ENCODE measurements around the gene HTR4.

HTR4 gene

DNA sequence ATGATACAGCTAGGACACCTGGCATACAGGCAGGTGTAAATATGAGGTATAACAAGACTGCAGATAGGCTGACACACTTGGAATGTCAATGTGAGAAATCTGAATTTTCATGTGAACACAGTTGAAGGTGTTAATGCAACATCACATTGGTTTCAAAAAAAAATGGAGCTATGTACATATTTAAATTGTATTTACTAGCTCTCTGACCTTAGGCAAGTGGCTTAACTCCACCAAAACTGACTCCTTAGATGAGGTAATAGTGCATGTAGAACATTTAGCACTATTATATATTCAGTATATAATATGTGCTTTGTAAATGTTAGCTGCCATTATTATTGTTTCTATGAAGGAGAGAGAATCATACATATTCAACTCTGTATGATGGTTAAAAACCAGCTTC, 48.0 kb downstream of the HTR4 start:
- no peak for FAIRE-seq

DNA sequence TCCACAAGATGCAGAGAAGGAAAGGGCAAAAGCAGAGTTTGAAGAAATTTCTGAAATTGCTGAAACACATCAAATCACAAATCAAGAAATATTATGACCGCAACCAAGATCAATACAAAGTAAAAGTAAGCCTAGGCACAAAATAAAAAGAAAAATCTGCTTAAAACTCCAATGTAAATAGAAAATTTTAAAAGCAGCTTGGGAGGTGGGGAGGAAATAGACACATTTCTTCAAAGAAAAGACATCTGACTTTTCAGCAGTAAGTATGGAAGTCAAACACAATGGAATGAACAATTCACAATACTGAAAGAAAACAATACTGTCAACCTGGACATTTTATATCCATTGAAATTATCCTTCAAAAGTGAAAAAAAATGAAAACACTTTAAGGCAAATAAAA, 55.1 kb downstream of the HTR4 start:
- FAIRE-seq = no peak

DNA sequence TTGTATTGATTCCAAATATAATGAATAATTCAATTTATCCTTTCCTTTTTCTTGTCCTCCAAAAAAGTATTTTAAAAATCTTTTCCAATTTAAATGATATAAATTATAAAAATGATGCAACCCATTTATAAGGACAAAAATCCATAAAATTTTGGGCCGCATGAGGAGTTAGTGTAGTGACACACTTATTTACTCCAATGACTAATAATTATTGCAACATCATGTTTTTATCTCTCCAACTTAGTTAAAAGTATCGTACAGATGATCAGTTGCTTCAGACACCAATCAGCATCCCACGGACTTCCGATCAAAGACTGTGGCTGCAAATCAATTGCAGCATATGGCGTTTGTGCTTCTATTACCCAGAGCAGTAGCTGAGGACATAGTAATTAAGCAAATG, 58.6 kb downstream of the HTR4 start:
- no peak for FAIRE-seq

DNA sequence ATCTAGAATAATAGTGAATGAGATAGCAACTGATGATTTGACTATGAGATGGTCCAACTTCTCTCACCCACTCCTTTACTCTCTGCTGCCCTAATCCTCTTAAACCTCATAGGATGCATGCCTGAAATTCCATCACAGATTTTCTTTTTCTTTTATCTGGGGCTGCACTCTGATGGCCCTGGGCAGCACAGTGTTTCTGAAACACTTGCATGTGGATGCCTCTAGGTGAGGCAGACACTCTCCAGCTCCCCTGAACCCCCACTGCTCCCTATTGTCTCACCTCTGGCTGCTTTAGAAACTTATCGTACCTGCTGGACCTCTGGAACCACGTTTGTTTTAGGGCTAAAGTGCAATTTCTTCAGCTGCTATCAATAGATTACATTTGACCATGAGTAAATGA, 67.5 kb downstream of the HTR4 start:
- FAIRE-seq = no peak

DNA sequence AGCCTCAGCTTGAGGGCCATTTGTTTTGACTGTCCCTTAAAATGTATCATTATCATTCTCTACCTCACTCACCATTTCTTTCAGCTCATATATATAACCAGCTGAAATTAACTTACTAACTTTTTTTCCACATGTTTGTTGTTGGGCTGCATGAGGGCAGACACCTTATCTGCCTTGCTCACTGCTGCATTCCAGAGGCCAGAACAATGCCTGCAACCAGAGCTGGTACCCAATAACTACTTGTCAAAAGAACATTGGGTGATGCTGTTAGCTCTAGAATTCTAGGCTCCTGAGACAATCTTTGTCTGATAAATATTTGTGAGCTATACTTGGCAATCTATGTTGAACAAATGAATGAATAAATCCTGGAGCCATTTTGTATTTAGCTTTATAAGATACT, 68.3 kb downstream of the HTR4 start:
- FAIRE-seq = no peak

DNA sequence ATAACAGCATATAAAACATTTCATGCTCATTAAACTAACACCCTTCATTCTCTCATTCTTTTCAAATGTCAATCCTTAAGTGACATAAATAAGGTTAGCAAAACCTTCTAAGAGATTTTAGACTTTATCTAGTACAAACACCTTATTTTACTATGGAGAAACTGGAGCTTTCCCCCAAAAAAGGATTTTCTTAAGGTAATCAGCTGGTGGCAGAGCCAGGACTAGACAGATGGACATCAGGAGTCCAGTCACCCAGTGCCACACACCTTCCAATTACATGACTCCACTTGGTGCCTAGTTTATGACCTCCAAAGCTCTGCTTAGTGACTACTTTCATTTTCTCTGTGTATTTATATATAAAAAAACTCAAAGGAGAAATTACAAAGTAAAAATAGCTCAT, 70.2 kb downstream of the HTR4 start:
- no peak for FAIRE-seq

DNA sequence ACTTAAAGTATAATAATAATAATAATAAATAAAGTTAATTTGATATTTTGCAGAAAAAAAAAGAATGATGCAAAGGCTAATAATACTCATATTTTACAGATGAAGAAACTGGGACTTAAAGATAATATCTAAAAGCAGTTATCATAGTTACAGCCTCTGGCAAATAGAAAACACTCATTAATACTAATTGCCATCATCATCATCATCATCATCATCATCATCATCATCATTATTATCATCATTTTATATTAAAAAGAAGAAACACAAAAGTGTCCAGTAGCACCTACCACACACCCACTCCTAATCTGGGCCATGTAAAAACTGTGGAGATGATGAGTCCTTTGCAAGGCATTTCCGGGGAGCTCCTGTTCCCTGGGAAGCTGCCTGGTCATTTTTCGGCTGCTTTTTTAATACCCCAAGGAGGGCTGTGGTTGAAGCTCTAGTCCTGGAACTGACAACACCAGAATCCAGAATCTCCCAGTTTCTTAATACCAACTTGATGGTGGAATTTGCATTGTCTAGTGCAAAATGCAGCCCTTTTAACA, 70.8 kb downstream of the HTR4 start:
- no peak for FAIRE-seq

DNA sequence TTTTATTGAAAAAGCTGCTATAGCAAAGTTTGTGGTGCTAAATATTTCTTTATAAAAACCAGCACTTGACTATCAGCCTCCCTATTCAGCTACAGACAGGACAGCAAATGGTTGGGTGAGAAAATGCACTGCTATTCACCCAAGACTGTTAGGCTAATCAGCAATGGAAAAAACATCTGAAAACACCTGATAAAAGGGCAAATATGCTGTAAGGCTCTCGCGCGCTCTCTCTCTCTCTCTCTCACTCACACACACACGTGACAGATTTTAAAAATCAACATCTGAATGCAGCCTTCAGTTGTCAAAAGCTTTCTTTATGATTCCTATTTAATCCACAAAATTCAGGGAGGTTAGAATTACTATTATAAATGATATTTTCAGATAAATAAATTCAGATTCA, 80.2 kb downstream of the HTR4 start:
- FAIRE-seq = no peak

DNA sequence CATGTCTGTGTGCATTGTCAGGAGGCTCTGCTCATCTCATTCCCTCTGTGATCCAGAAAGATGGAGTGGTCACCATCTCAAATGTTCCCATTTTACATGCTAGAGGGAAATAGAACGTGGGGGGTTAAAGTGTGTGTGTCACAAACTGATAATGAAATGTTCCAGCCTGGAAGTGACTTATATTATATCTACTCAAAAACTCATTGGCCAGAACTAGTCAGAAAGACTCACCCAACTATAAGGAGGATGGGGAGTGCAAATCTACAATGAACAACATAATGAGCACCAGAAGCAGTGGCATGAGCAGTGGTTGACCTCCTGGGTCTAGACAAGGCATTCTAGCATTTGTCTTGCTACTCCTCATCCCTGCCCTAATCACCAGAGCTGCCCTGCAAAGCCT, 81.0 kb downstream of the HTR4 start:
- no peak for FAIRE-seq

DNA sequence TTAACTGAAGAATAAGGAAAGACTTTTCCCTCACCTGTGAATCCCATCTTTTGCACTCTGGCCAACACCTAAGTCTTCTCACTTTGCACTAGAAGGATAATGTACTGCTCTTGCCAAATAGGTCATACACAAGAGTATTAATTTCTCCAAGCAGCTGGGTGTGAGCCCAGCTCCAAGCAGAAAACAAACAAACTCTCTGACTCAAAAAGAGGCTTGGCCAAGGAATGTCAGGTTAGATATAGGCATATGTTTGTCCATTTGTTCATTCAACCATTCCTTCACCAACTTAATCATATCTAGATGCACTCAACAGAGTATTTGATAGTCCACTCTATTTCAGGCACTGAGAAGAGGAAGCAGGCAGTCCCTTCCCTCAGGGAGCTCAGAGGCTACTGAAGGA, 84.4 kb downstream of the HTR4 start:
- no peak for FAIRE-seq

DNA sequence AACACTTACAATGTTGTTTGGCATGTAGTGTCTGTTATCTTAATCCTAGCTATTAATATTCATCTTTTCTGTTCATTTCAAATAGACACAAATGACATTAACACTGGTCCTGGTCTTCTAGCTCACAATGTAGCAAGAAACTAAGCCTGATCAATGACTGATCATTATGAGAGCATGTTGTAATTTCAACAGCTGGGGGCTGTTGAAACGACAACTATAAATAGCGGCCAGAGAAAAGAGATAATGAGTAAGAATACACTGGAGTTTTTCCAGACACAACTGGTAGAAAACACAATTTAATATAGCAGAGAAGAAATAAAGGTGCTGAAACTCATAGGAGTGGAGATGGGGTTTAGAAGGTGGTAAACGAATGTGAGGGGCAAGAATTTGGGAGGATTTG, 89.2 kb downstream of the HTR4 start:
- no peak for FAIRE-seq

DNA sequence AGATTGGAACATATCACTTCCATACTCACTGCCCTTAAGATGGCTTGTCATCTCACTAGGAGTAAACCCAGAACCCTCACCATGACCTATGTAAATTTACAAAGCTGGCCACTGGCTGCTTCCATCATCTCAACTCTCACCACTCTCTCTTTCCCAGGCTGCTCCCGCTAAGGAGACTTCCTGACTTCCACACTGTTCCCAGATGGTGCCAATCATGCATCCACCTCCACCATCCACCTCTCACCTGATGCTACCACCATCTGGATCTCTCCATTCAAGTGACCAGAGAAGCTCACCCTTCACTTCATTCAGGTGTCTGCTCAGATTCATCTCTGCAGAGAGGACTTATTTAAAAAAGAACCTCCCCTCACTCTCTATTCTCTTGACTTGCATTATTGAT, 91.3 kb downstream of the HTR4 start:
- no peak for FAIRE-seq

DNA sequence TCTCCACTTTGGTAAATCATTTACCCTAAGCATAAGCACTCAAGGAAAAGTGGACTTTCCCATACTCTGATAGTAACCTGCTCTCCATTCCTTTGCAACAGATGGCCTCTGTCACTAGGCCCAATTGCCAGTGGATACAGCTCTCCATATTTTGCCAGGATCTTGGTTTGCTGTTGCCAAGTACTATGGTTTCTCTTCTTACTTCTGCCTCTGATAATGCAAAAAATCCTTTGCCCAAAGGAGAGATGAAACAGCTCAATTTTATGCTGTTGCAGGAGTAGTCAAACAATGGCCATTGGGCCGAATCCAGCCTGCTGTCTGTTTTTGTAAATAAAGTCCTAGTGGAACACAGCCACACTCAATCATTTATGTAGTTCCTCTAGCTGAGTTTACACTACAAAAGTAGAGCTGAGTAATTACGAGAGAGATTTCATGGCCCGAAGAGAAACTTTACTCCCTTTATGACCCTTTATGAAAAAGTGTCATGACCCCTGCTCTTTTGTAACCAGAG, 92.5 kb downstream of the HTR4 start:
- FAIRE-seq = no peak

DNA sequence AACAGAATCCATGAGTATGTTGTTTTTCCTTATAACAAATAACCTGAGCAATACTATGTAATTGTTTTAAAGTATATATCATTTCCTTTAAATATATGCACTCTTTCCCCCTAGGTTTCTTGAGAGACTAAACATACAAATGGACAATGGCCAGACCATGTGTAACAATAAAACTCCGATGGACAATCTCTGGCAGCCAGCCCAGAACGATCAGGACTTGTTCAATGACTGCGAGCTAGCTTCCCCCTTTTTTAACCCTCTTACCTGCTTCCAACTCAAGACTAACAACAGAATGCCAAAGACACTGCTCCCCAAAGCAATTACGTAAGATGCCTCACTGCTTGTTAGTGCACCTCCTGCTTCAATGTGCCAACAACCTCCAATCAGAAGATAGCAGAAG, 94.9 kb downstream of the HTR4 start:
- no peak for FAIRE-seq

DNA sequence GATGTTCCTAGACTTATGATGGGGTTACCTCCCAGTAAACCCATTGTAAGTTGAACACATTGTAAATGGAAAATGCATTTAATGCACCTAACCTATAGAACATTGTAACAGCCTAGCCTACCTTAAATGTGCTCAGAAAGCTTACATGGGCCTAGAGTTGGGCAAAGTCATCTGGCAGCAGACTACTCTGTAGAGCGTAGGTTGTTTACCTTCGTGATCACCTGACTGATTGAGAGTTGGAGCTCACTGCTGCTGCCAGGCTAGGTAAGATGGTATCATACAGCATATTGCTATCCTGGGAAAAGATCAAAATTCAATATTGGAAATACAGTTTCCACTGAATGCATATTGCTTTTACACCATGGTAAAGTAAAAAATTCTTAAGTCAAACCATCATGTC, 95.4 kb downstream of the HTR4 start:
- no peak for FAIRE-seq

DNA sequence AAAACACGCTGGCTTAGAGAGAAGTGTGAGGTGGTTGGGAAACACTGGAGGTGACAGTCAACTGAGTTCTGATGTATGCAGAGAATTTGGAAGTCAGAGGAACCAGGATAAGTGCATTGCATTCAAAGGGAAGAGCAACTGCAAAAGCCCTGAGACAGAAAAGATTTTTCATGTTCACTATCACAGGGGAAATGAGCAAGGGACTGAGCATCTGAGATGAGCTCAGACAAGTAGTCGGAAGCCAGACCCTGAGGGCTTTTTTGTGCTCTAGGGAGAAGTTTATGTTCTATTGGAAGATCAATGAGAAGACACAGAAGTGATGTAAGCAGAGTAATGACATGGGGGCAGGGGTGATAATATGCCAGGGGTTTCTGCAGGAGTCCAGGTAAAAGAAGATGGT, 97.5 kb downstream of the HTR4 start:
- FAIRE-seq = no peak

DNA sequence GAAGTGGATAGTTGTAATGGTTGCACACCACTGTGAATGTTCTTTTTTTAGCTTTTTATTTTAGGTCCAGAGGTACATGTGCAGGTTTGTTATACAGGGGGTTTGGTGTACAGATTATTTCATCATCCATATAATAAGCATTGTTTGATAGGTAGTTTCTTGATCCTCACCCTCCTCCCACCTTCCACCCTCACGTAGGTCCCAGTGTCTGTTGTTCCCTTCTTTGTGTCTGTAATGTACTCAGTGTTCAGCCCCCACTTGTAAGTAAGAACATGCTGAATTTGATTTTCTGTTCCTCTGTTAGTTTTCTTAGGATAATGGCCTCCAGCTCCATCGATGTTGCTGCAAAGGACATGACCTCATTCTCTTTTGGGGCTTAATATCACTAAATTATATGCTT, 99.7 kb downstream of the HTR4 start:
- no peak for FAIRE-seq

DNA sequence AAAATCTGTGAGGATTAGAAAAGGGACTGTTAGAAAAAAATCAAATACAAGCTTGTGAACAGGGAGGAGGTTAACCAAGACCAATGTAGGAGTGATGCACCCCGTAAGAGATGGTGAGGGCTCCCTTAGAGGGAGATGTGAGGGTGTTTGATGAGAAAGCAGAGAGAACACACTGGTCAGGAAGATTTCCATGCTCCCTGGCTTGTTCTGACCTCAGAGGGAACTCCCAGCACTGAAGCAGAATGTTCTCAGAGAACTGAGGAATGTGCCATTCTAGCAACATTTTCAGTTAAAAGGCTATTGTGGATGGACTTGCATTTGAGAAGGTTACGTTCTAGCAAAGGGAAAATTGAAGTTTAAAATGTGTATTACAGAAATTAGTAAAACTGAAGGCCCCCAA, 110.6 kb downstream of the HTR4 start:
- no peak for FAIRE-seq

DNA sequence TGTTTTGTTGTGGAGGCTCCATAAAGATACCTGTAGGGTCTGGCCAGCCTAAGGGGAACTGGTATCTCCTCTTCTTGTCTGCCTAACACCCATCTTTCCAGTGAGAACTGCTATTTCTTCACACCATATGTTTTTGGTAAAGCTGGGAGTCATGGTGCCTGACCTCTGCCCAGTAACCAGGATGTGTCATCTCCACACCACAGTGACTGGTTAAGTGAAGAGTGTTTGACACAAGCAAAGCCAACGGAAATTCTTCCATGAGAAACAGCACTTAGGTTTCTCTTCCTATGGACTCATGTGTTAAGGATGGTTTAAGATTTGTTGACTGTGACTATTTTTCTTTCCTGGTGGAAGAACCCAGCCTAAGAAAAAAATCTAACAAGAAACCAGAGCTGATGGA, 111.5 kb downstream of the HTR4 start:
- no peak for FAIRE-seq

DNA sequence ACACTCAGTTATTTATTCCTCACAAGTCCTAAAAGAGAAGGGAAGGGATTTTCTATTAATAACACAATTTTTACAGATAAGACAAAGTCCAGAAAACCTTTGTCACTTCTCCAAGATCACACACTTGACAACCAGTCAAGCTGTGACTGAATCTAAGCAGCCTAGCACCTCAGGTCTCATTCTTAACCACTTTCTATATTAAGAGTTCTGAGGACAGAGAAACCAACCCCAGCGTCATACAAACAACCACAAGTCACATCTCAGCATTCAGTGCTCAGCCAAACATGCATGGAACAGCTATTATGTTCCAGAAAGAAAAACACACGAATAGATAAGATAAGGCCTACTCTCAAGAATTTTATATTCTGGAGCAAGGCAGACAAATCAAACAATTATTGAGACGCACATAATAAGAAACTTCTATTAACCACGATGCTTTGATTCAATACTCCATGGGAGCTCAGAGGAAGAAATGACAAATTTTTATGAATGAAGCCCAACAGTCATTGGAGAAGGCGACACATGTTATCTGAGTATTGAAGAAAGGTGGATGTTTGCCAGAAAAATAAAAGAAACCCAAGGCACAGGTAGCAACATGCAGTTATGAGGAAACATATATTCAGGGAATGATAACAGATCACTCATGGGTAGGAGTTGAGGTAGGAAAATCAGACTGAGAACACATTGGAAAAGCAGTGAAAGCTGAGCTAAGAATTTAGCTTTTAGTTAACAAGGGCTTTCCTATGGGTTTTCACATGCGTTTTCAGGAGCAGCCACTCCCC, 113.1 kb downstream of the HTR4 start:
- no peak for FAIRE-seq

DNA sequence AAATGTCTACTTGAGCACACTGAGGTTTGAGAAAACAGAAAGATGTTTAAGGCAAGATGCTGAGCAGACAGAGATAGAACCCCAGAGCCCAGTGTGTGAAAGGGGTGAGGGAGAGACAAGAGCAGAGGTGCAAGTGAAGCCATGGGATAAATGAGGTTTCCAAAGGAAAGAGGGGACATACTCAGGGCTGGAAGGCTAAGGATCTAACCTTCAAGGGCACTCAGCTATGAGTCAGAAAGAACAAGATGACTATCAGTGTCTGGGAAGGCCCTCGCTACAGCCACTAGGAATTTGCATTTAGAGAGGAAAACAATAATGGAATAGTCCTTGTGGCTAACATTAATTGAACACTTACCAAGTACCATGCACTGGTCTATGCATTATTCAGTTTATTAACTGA, 113.7 kb downstream of the HTR4 start:
- no peak for FAIRE-seq

DNA sequence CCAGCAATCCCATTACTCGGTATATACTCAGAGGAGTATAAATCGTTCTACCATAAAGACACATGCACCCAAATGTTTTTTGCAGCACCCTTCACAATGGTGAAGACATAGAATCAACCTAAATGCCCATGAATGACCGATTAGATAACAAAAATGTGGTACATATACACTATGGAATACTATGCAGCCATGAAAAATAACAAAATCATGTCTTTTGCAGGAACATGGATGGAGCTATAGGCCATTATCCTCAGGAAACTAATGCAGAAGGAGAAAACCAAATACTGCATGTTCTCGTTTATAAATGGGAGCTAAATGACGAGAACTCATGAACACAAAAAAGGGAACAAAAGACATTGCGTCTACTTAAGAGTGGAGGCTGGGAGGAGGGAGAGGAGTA, 114.5 kb downstream of the HTR4 start:
- no peak for FAIRE-seq

DNA sequence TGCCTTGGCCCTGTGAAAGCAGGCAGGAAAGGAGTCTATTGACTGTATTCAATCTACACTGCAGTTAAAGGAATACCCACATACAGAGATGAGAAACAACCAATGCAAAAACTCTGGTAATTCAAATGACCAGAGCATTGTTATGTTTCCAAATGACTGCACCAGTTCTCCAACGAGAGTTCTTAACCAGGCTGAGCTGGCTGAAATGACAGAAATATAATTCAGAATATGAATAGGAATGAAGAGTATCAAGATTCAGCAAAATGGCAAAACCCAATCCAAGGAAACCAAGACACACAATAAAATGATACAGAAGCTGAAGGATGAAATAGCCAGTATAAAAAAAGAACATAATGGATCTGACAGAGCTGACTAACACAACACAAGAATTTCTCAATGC, 119.1 kb downstream of the HTR4 start:
- FAIRE-seq = no peak

DNA sequence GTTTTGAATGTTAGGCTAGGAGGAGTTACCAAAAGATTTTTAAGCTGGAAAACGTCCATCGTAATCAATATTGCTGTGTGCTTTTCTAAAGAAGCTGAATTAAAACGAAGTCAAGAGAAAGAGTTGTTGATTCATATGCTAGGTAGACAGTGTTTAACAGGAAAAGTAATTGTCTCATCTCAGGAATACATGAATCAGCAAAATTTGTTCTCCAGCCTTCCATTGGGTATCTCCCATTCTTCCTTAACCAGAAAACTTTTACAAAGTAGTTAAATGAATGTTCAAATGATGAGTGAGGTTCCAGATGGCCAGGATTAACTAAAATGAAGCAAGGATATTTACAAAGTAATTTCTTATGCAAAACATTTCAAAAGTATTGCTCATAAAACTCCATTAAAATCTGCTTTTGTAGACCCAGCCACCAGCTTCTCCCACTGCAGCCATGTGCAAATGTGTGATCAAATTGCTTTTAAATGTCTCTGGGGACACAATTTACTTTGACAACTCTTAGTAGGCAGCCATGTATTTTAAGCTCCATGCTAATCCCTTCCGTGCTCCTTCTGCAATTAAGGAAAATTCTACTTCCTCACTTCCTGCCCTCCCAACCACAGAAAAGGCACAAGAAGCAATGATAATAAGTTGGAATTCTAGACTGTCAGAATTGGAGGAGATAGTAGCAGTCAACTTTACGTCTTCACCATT, 121.2 kb downstream of the HTR4 start:
- no peak for FAIRE-seq
